Measurements from ENCODE around the gene ESYT2. TPM values are rescaled to one million over a fixed set of nuclear protein-coding genes. Genes with fewer than 3 reads are reported as not detected.

Gene ESYT2
- total and polyA plus RNA-seq, 9 of the 15 experiments (the other 6 are each of a cell fraction or from before 2014, with no cell fraction given), result 5.8 to 86.9 (median 64.7) TPM

GRCh38 chr7:158740013-158740656 is 89.2 kb downstream of the ESYT2 start (continued):
- TF ChIP-seq, protein P1, sequence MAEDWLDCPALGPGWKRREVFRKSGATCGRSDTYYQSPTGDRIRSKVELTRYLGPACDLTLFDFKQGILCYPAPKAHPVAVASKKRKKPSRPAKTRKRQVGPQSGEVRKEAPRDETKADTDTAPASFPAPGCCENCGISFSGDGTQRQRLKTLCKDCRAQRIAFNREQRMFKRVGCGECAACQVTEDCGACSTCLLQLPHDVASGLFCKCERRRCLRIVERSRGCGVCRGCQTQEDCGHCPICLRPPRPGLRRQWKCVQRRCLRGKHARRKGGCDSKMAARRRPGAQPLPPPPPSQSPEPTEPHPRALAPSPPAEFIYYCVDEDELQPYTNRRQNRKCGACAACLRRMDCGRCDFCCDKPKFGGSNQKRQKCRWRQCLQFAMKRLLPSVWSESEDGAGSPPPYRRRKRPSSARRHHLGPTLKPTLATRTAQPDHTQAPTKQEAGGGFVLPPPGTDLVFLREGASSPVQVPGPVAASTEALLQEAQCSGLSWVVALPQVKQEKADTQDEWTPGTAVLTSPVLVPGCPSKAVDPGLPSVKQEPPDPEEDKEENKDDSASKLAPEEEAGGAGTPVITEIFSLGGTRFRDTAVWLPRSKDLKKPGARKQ (CRISPR knock-in tag; IDR thresholded peaks at IDR 0.05), result no peak
- TF ChIP-seq, protein P2, sequence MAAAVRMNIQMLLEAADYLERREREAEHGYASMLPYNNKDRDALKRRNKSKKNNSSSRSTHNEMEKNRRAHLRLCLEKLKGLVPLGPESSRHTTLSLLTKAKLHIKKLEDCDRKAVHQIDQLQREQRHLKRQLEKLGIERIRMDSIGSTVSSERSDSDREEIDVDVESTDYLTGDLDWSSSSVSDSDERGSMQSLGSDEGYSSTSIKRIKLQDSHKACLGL (CRISPR knock-in tag; IDR thresholded peaks at IDR 0.05; ENCODE audit: borderline replicate concordance, poor library complexity, severe bottlenecking), result no peak
- no peak for TF ChIP-seq POLR2A (conservative IDR thresholded peaks at IDR 0.05)
- no peak for TF ChIP-seq SRSF3 (IDR thresholded peaks at IDR 0.05; ENCODE audit: insufficient read depth, low read length)
- no peak for TF ChIP-seq BRF2 (IDR thresholded peaks at IDR 0.05; ENCODE audit: borderline replicate concordance, insufficient read depth, insufficient read length)
- no peak for TF ChIP-seq MYNN (IDR thresholded peaks at IDR 0.05)
- TF ChIP-seq MYNN (CRISPR knock-in tag; IDR thresholded peaks at IDR 0.05), result no peak
- TF ChIP-seq STAT5B (CRISPR knock-in tag; IDR thresholded peaks at IDR 0.05), result no peak
- TF ChIP-seq HMBOX1 (IDR thresholded peaks at IDR 0.05), result no peak
- no peak for TF ChIP-seq ZNF354B (CRISPR knock-in tag; IDR thresholded peaks at IDR 0.05)
- TF ChIP-seq GABPA (tag; conservative IDR thresholded peaks at IDR 0.05; ENCODE audit: low read depth), result no peak
- no peak for TF ChIP-seq CBFA2T2 (conservative IDR thresholded peaks at IDR 0.05)
- no peak for TF ChIP-seq ZNF175 (CRISPR knock-in tag; IDR thresholded peaks at IDR 0.05; ENCODE audit: low read depth)
- no peak for TF ChIP-seq PHTF2 (CRISPR knock-in tag; IDR thresholded peaks at IDR 0.05)
- TF ChIP-seq ARID1B (IDR thresholded peaks at IDR 0.05), result no peak
- no peak for TF ChIP-seq RFX1 (IDR thresholded peaks at IDR 0.05)
- TF ChIP-seq, protein P3, sequence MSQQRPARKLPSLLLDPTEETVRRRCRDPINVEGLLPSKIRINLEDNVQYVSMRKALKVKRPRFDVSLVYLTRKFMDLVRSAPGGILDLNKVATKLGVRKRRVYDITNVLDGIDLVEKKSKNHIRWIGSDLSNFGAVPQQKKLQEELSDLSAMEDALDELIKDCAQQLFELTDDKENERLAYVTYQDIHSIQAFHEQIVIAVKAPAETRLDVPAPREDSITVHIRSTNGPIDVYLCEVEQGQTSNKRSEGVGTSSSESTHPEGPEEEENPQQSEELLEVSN (IDR thresholded peaks at IDR 0.05; ENCODE audit: borderline replicate concordance in 1 of 2, extremely low read depth in 1 of 2, insufficient read depth in 1 of 2, insufficient read length in 1 of 2, low read depth in 1 of 2, low read length in 1 of 2, poor library complexity in 1 of 2, severe bottlenecking in 1 of 2), result peak; percentile 24 to 61
- no peak for TF ChIP-seq STAG1 (CRISPR knock-in tag; IDR thresholded peaks at IDR 0.05; ENCODE audit: borderline replicate concordance)
- TF ChIP-seq ESRRB (CRISPR knock-in tag; IDR thresholded peaks at IDR 0.05; ENCODE audit: borderline replicate concordance), result no peak
- no peak for TF ChIP-seq MBD2 (IDR thresholded peaks at IDR 0.05; ENCODE audit: borderline replicate concordance, low read depth)
- no peak for TF ChIP-seq MED1 (CRISPR knock-in tag; IDR thresholded peaks at IDR 0.05; ENCODE audit: borderline replicate concordance)
- TF ChIP-seq, protein P4, sequence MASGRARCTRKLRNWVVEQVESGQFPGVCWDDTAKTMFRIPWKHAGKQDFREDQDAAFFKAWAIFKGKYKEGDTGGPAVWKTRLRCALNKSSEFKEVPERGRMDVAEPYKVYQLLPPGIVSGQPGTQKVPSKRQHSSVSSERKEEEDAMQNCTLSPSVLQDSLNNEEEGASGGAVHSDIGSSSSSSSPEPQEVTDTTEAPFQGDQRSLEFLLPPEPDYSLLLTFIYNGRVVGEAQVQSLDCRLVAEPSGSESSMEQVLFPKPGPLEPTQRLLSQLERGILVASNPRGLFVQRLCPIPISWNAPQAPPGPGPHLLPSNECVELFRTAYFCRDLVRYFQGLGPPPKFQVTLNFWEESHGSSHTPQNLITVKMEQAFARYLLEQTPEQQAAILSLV (tag; IDR thresholded peaks at IDR 0.05), result no peak
- TF ChIP-seq CEBPB (tag; IDR thresholded peaks at IDR 0.05), result peak; percentile 81

Data from K562 (cell line).